HCT116 (cell line): ENCODE results near the gene RRAGC. TPM values are rescaled to one million over a fixed set of nuclear protein-coding genes. Genes with fewer than 3 reads are reported as not detected.

Experiments
- ATAC-seq: fragments of 200-7000 bp; cut with Tn5 transposase; 2 replicates; pipeline ENCODE4 v1.9.1; 2020; ENCODE audit warnings: mild to moderate bottlenecking, moderate library complexity
- BruUV-seq: library from RNA; stranded (reverse); fragments of 400-500 nt; replicated peaks from 2 replicates; lab custom pipeline; 2021; lab: Mats Ljungman, UMichigan
- CTCF ChIA-PET: fragments of 300-600 bp; sonication (Branson Sonifier 250); formaldehyde crosslinking; loops from one replicate; lab custom pipeline; 2021; ENCODE audit warnings: antibody characterized with exemption; lab: Charles Lee
- POLR2A ChIA-PET: fragments of 300-600, 350-600 bp; sonication (Branson Sonifier 250); formaldehyde crosslinking; loops from one replicate; lab custom pipeline; 2021; ENCODE audit warnings: antibody characterized with exemption; lab: Charles Lee
- RAD21 ChIA-PET, 2 experiments: fragments of 300-600 bp; sonication (Branson Sonifier 250); formaldehyde crosslinking; loops; one replicate each; lab custom pipeline; 2023; ENCODE audit warnings: low total read pairs in 2 of 2; ENCODE audit not compliant: uncharacterized antibody in 2 of 2, unreplicated experiment in 2 of 2, low non-redundant PET in 1 of 2; lab: Charles Lee
- DNase-seq: peaks from one replicate; pipeline ENCODE4 v3.0.0-alpha.2; 2010; ENCODE audit warnings: low read depth, low spot score
- H2AFZ ChIP-seq: fragments of 200-600 bp; shearing (Covaris generic), sonication (generic); 2 replicates; pipeline ENCODE4 v1.6.1; 2017; ENCODE audit warnings: low read depth, mixed run types, mixed read lengths, antibody characterized with exemption, low read length; ENCODE audit not compliant: poor library complexity, severe bottlenecking
- H3K27ac ChIP-seq: 2 replicates; pipeline ENCODE4 v1.5.1; 2012; ENCODE audit warnings: low read depth, low read length
- H3K27me3 ChIP-seq: fragments of 200-600 bp; sonication (generic); 2 replicates; pipeline ENCODE4 v1.6.1; 2016; ENCODE audit warnings: mixed run types, low read length, mixed read lengths; ENCODE audit not compliant: insufficient read depth
- H3K36me3 ChIP-seq, 2 experiments: fragments of 200-500 bp in 1 of 2; fragments of 200-600 bp in 1 of 2; sonication (Bioruptor generic) in 1 of 2; sonication (generic) in 1 of 2; 2 replicates each; pipeline versions ENCODE4 v1.5.1 to v1.6.1; 2014 to 2016; ENCODE audit warnings: low read length in 2 of 2, inconsistent platforms in 1 of 2, mixed read lengths in 1 of 2, mixed run types in 1 of 2; ENCODE audit not compliant: insufficient read depth in 2 of 2, control insufficient read depth in 1 of 2
- H3K4me1 ChIP-seq, 2 experiments: fragments of 200-600 bp in 1 of 2; sonication (generic) in 1 of 2; 2 replicates each; pipeline versions ENCODE4 v1.5.1 to v1.6.1; 2012 to 2017; ENCODE audit warnings: low read length in 2 of 2, inconsistent platforms in 1 of 2, mild to moderate bottlenecking in 1 of 2, mixed read lengths in 1 of 2, mixed run types in 1 of 2, moderate library complexity in 1 of 2; ENCODE audit not compliant: insufficient read depth in 2 of 2, control insufficient read depth in 1 of 2
- H3K4me2 ChIP-seq: fragments of 200-600 bp; sonication (generic); 2 replicates; pipeline ENCODE4 v1.6.1; 2017; ENCODE audit warnings: mixed run types, low read length, mixed read lengths
- H3K4me3 ChIP-seq, 2 experiments: fragments of 200-600 bp in 1 of 2; sonication (generic) in 1 of 2; replicated peaks in 1 of 2; 2 replicates each; pipeline ENCODE4 v1.5.1; 2011 to 2016; ENCODE audit warnings: low read length in 2 of 2, control low read depth in 1 of 2, low read depth in 1 of 2, mild to moderate bottlenecking in 1 of 2, mixed read lengths in 1 of 2, mixed run types in 1 of 2
- H3K79me2 ChIP-seq: fragments of 200-600 bp; sonication (generic); 2 replicates; pipeline ENCODE4 v1.6.1; 2017; ENCODE audit warnings: mild to moderate bottlenecking, mixed run types, low read length, moderate library complexity, mixed read lengths; ENCODE audit not compliant: insufficient read depth
- H3K9ac ChIP-seq: fragments of 200-600 bp; sonication (generic); 2 replicates; pipeline ENCODE4 v1.6.1; 2016; ENCODE audit warnings: low read length, mixed read lengths
- H3K9me2 ChIP-seq: fragments of 200-600 bp; sonication (generic), shearing (Covaris generic); 2 replicates; pipeline ENCODE4 v1.6.1; 2017; ENCODE audit warnings: mixed run types, mild to moderate bottlenecking, moderate library complexity; ENCODE audit not compliant: insufficient read depth
- H3K9me3 ChIP-seq, 2 experiments: fragments of 200-500 bp in 1 of 2; fragments of 200-600 bp in 1 of 2; sonication (Bioruptor generic) in 1 of 2; sonication (generic) in 1 of 2; 2 replicates each; pipeline ENCODE4 v1.6.1; 2014 to 2017; ENCODE audit warnings: low read length in 2 of 2, mixed read lengths in 2 of 2, inconsistent platforms in 1 of 2, low read depth in 1 of 2, mild to moderate bottlenecking in 1 of 2, mixed run types in 1 of 2, moderate library complexity in 1 of 2; ENCODE audit not compliant: control insufficient read depth in 1 of 2, insufficient read depth in 1 of 2
- H4K20me1 ChIP-seq: fragments of 200-600 bp; sonication (generic), shearing (Covaris generic); 2 replicates; pipeline ENCODE4 v1.6.1; 2017; ENCODE audit warnings: mixed run types, mild to moderate bottlenecking, moderate library complexity; ENCODE audit not compliant: insufficient read depth
- CBX3 ChIP-seq: IDR thresholded peaks from 2 replicates; pipeline ENCODE4 v1.6.1; 2012; ENCODE audit warnings: low read depth
- EGR1 ChIP-seq: IDR thresholded peaks from 2 replicates; pipeline ENCODE4 v1.6.1; 2012; ENCODE audit warnings: low read depth
- ELF1 ChIP-seq: IDR thresholded peaks from 2 replicates; pipeline ENCODE4 v1.6.1; 2012; ENCODE audit warnings: low read depth, borderline replicate concordance
- EZH2phosphoT487 ChIP-seq: fragments of 200-600 bp; IDR thresholded peaks from 2 replicates; pipeline ENCODE4 v1.6.1; 2018; ENCODE audit warnings: antibody characterized with exemption, borderline replicate concordance
- SP1 ChIP-seq: IDR thresholded peaks from 2 replicates; pipeline ENCODE4 v1.6.1; 2012; ENCODE audit warnings: low read depth
- TCF7L2 ChIP-seq: IDR thresholded peaks from 2 replicates; pipeline ENCODE4 v1.7.0; 2011; ENCODE audit warnings: borderline replicate concordance, inconsistent platforms; ENCODE audit not compliant: insufficient read depth, insufficient read length; ENCODE audit errors: extremely low read depth
- YY1 ChIP-seq: IDR thresholded peaks from 2 replicates; pipeline ENCODE4 v1.6.1; 2011; ENCODE audit warnings: low read length, low read depth, moderate library complexity, mild to moderate bottlenecking; ENCODE audit not compliant: insufficient replicate concordance; ENCODE audit errors: extremely low read depth
- ZFX ChIP-seq: fragments of 450-650 bp; IDR thresholded peaks from 2 replicates; pipeline ENCODE4 v1.6.1; 2017
- ZNF274 ChIP-seq: fragments of 200-500 bp; sonication (Bioruptor generic); IDR thresholded peaks from 2 replicates; pipeline ENCODE4 v1.6.1; 2014; ENCODE audit warnings: mild to moderate bottlenecking, low read depth, low read length, inconsistent platforms
- intact Hi-C: fragments of 100-400 bp; cut with micrococcal nuclease; formaldehyde crosslinking; loops from 2 replicates; pipeline ENCODE4 v1.10.0; 2022
- total RNA-seq: library from RNA; stranded (reverse); gene quantifications from one replicate; pipeline ENCODE4 v1.2.1, GENCODE V29; 2021; ENCODE audit not compliant: unreplicated experiment
- TF ChIP-seq, protein P1 (sequence below): IDR thresholded peaks from 2 replicates; pipeline ENCODE4 v1.6.1; 2012
- TF ChIP-seq, protein P2 (sequence below): IDR thresholded peaks from 2 replicates; pipeline ENCODE4 v1.6.1; 2012

Gene RRAGC
- total RNA-seq, 1 experiment from 2014 or later: 11.7 TPM

DNA sequence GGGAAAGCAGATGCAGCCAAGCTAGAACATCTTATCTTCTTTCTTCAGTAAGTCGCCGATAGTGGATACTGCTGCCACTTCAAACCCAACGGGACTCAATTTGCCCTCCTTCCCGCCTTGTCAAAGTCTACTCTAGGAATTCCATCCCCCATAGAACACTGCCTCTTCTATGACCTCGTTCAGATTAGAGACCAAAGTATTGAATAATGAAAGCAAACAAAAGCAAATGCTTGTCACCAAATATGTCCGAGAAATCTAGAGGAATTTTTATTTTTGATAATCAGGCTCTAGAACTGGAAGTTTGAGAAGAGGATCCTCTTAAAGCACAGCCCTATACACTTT is 853 bp upstream of the RRAGC start:
- DNase-seq (no peak), ATAC-seq (no peak)
- Histone ChIP-seq H3K27me3 (no peaks in the 10 kb centered on the region), H3K4me3 (peak overlapping the region; percentile 76 to 93), H3K9ac (peak overlapping the region; percentile 68), H3K9me3 (no peaks in the 10 kb centered on the region), H3K79me2 (peaks cover 16% of the 10 kb centered on the region; the same call in 1 of the 2 replicates), H3K9me2 (no peaks in the 10 kb centered on the region), H3K4me2 (peak overlapping the region; percentile 99), H3K27ac (0 out of 2 replicates have a peak overlapping the region, but pooled peaks have one; percentile 15), H4K20me1 (no peaks in the 10 kb centered on the region), H3K36me3 (peaks cover 7 to 8% of the 10 kb centered on the region in 2 experiments; a peak in 3 of 4 replicates), H2AFZ (peak overlapping the region; percentile 58), H3K4me1 (peaks cover 4 to 19% of the 10 kb centered on the region in 2 experiments)
- intact Hi-C loops: no loop called here
- TSS peak; percentile 59 for BruUV-seq
- TF ChIP-seq YY1: no peak
- TF ChIP-seq, protein P1, sequence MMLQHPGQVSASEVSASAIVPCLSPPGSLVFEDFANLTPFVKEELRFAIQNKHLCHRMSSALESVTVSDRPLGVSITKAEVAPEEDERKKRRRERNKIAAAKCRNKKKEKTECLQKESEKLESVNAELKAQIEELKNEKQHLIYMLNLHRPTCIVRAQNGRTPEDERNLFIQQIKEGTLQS: no peak
- TF ChIP-seq EGR1: no peak
- no peak for TF ChIP-seq ELF1
- no peak for TF ChIP-seq CBX3
- TF ChIP-seq EZH2phosphoT487: no peak
- TF ChIP-seq ZNF274: no peak
- no peak for TF ChIP-seq SP1
- no peak for TF ChIP-seq TCF7L2
- TF ChIP-seq ZFX: no peak
- TF ChIP-seq, protein P2, sequence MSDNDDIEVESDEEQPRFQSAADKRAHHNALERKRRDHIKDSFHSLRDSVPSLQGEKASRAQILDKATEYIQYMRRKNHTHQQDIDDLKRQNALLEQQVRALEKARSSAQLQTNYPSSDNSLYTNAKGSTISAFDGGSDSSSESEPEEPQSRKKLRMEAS: no peak
- ChIA-PET RAD21 (no interaction called here), CTCF (no interaction called here), POLR2A (no interaction called here)
